ENCODE data around the gene CSPG4.
"Not testable (repeated sequence)": the region's sequence is repeated elsewhere in the genome, so short reads cannot be mapped to it uniquely, and the experiment has no call there.

GRCh38 chr15:75692311-75692710 is 20.3 kb downstream of the CSPG4 start:
- not testable (repeated sequence) for TF ChIP-seq EZH2 (IDR thresholded peaks at IDR 0.05; ENCODE audit: low read depth); CTCF (conservative IDR thresholded peaks at IDR 0.05)
